ENCODE data around the gene UST. TPM values are rescaled to one million over a fixed set of nuclear protein-coding genes. Genes with fewer than 3 reads are reported as not detected.
"Not testable (repeated sequence)": the region's sequence is repeated elsewhere in the genome, so short reads cannot be mapped to it uniquely, and the experiment has no call there.

Gene UST
- total RNA-seq, 1 experiment from 2014 or later, result 6.1 TPM

GRCh38 chr6:148852688-148853087 lies 105.9 kb downstream of the UST start:
- Histone ChIP-seq H3K4me2 (ENCODE audit: low read length) (no peak overlapping the region), H3K79me2 (ENCODE audit: insufficient read depth, low read length) (no peaks in the 10 kb centered on the region), H3K4me3 (replicated peaks in 1 of 2; ENCODE audit: low read depth in 1 of 2, low read length in 2 of 2) (no peak overlapping the region), H2AFZ (ENCODE audit: low read depth, low read length, poor library complexity, severe bottlenecking) (no peak overlapping the region), H3K27me3 (ENCODE audit: insufficient read depth, low read length) (no peaks in the 10 kb centered on the region), H3K9ac (ENCODE audit: low read length) (no peak overlapping the region), H3K9me3 (ENCODE audit: control insufficient read depth in 1 of 2, insufficient read depth in 1 of 2, low read depth in 1 of 2, low read length in 2 of 2) (no peaks in the 10 kb centered on the region), H4K20me1 (ENCODE audit: insufficient read depth) (no peaks in the 10 kb centered on the region), H3K4me1 (ENCODE audit: control insufficient read depth in 1 of 2, insufficient read depth in 2 of 2, low read length in 2 of 2) (no peaks in the 10 kb centered on the region), H3K27ac (ENCODE audit: low read depth, low read length) (no peak overlapping the region), H3K36me3 (ENCODE audit: control insufficient read depth in 1 of 2, insufficient read depth in 2 of 2, low read length in 2 of 2) (no peaks in the 10 kb centered on the region), H3K9me2 (ENCODE audit: insufficient read depth) (no peaks in the 10 kb centered on the region)
- no TSS peak for BruUV-seq (replicated peaks)
- TF ChIP-seq POLR2AphosphoS5 (IDR thresholded peaks at IDR 0.05; ENCODE audit: low read depth, low read length), result no peak
- TF ChIP-seq, protein P1, sequence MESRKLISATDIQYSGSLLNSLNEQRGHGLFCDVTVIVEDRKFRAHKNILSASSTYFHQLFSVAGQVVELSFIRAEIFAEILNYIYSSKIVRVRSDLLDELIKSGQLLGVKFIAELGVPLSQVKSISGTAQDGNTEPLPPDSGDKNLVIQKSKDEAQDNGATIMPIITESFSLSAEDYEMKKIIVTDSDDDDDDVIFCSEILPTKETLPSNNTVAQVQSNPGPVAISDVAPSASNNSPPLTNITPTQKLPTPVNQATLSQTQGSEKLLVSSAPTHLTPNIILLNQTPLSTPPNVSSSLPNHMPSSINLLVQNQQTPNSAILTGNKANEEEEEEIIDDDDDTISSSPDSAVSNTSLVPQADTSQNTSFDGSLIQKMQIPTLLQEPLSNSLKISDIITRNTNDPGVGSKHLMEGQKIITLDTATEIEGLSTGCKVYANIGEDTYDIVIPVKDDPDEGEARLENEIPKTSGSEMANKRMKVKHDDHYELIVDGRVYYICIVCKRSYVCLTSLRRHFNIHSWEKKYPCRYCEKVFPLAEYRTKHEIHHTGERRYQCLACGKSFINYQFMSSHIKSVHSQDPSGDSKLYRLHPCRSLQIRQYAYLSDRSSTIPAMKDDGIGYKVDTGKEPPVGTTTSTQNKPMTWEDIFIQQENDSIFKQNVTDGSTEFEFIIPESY (IDR thresholded peaks at IDR 0.05; ENCODE audit: extremely low read depth, insufficient replicate concordance, low read length), result no peak
- no peak for TF ChIP-seq ZNF274 (IDR thresholded peaks at IDR 0.05; ENCODE audit: low read depth, low read length)
- TF ChIP-seq SRF (IDR thresholded peaks at IDR 0.05; ENCODE audit: low read depth), result no peak
- no peak for TF ChIP-seq FOSL1 (IDR thresholded peaks at IDR 0.05; ENCODE audit: low read depth)
- no peak for TF ChIP-seq CEBPB (IDR thresholded peaks at IDR 0.05; ENCODE audit: low read depth)
- no peak for TF ChIP-seq RAD21 (IDR thresholded peaks at IDR 0.05; ENCODE audit: low read depth)
- ChIA-PET POLR2A (no interaction called here), RAD21 (ENCODE audit: low non-redundant PET in 1 of 2, low total read pairs in 2 of 2, uncharacterized antibody in 2 of 2, unreplicated experiment in 2 of 2) (no interaction called here), CTCF (no interaction called here)
- ATAC-seq, result no peak
- intact Hi-C loops (cut with micrococcal nuclease), result no loop called here
- DNase-seq (ENCODE audit: low read depth, low spot score), result no peak

GRCh38 chr6:148853113-148853512 lies 106.3 kb downstream of the UST start:
- intact Hi-C loops (cut with micrococcal nuclease); DNase-seq (ENCODE audit: low read depth, low spot score); BruUV-seq (replicated peaks); H3K9ac ChIP-seq (ENCODE audit: low read length); H3K4me1 ChIP-seq (ENCODE audit: control insufficient read depth in 1 of 2, insufficient read depth in 2 of 2, low read length in 2 of 2); H3K27me3 ChIP-seq (ENCODE audit: insufficient read depth, low read length); H3K9me3 ChIP-seq (ENCODE audit: control insufficient read depth in 1 of 2, insufficient read depth in 1 of 2, low read depth in 1 of 2, low read length in 2 of 2); H3K27ac ChIP-seq (ENCODE audit: low read depth, low read length); H2AFZ ChIP-seq (ENCODE audit: low read depth, low read length, poor library complexity, severe bottlenecking); CTCF ChIA-PET; H3K36me3 ChIP-seq (ENCODE audit: control insufficient read depth in 1 of 2, insufficient read depth in 2 of 2, low read length in 2 of 2); H4K20me1 ChIP-seq (ENCODE audit: insufficient read depth); POLR2A ChIA-PET; H3K4me2 ChIP-seq (ENCODE audit: low read length); H3K4me3 ChIP-seq (replicated peaks in 1 of 2; ENCODE audit: low read depth in 1 of 2, low read length in 2 of 2); RAD21 ChIA-PET (ENCODE audit: low non-redundant PET in 1 of 2, low total read pairs in 2 of 2, uncharacterized antibody in 2 of 2, unreplicated experiment in 2 of 2); ATAC-seq; H3K9me2 ChIP-seq (ENCODE audit: insufficient read depth); H3K79me2 ChIP-seq (ENCODE audit: insufficient read depth, low read length): not testable (repeated sequence)
